ENCODE results near the gene CBX7.
A peak's percentile ranks its signal among the peaks of the same experiment; 100 is the strongest.

CBX7 gene

DNA sequence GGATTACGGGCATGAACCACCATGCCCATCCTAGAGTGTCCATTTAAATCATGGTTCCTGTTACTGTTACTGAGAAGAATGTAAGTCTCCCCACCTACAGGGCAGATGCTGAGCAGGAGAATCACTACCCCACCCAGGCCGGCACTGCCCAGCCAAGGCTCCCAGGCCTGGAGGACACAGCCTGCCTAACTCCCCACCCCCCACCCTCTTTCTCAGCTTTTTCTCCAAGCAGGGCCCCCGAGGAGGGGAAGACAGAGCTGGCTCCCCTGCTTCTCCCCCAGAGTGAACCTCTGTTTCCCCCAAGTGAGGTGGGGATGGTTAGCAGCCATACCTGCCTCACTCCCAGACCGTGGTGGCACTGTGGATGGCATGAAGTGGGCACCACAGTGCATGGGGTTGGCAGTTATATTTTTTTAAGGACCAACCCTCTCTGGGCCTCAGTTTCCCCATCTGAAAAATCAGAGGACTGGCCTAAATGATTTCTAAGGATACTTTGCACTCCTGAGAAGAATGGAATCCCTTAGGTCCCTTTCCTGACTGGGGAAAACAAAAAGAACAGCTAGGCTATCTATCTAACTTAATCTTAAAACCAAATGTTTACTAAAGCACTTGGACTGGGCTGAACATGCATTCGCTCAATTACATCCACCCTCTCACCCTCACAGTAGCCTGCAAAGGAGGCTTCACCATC, 5.0 kb downstream of the CBX7 start:
- DNase-seq (ENCODE audit: low read depth): no peak

DNA sequence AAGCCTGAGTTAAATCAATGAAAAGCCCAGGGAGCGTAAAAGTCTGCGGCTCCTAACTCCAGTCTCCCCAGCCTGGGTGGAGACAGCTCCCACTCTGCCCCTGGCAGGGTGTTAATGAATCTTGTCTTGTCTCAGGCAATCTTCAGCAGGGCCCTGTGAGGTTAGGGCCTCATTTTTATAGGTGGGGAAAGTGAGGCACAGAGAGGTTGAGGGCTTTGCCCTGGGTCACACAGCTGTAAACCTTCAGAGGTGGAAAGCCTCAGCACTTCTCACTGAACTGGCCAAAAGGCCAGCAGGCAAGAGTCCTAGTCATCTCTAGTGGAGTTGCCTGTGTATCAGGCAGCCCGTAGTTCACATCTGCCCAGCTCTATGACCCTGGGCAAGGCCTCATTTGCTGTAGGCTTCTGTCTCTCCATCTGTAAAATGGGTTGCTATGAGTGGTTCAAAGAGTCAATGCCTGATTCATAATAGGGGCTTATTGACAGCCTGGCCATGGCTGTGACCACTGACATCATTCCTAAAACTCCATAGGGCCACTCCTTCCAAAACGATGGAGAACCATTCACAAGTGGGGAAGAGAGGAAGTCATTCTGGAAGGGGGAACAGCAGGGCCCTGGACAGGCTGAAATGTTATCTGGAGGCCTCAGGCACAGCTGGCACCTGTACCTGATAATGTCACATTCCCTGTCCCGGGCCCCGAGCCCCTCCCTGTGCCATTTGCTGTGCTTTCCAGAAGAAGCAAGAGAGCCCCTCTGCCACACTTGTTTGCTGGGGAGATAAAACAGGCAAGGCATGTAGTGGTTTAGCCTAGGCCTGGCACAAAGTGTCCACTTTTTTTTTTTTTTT, 6.0 kb downstream of the CBX7 start:
- no peak for DNase-seq (ENCODE audit: low read depth)

DNA sequence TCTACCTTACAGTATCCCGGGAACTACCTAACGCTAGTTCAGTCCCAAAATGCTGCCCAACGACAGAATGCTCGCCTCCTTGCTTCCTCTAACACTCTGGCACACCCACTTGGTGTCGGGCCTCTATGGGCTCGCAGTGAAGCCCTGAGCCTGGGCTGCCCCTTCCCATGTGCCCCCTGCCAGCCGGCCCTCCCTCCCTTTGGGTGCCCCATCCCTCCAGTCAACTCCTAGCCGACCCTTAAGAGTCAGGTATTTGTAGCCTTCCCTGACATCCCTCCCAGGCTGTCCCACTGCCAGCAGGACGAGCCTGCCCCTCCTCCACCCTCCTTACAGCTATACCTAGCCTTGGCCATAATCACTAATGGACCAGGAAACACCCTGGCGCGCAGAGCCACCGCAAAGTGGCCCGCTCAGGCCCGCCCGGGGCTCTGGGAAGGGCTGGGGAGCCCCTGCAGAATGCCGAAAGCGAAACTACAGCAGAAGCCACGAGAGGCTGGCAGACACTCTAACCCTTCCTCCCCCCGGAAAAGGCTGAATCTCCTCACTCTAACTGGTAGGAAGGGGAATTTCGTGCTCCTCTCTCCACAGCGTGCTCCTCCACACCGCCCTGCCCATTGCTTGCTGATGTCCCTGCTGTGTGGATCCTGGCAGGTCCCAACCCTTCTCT, 8.2 kb downstream of the CBX7 start:
- peak; percentile 72 for DNase-seq (ENCODE audit: low read depth)

GRCh38 chr22:39142088-39142680, 10.3 kb downstream of the CBX7 start:
- DNase-seq (ENCODE audit: low read depth): no peak

- DNase-seq (ENCODE audit: low read depth): no peak
Measured at GRCh38 chr22:39139933-39140332, 12.5 kb downstream of the CBX7 start.

DNA sequence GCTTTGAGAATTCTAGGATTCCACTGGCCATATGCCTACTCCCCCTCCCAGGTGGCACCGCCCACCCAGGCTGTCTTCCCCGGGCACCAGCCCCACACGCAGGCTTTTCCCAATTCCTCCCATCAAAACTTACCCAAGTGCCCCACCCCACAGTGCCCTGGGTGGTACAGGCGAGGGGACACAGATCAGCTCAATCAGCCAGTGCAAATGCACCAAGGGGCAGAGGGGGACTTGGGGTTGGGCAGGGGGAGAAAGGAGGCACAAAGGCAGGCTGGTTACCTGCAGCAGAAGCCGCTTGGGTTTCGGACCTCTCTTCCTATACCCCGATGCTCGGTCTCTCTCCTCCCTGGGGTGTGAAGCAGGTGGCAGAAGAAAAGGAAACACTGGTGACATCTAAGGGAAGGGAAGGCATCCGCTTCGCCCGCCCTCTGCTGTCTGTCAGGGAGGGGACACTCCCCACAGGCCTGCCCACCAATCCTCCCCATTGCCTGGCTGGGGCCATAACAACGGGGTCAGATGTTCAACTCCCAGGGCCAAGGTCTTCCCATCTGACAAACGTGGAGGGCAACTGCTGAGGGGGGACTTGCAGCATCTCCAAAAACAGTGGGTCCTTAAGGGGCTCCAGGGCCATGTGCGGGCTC, 14.0 kb downstream of the CBX7 start:
- no peak for DNase-seq (ENCODE audit: low read depth)

DNA sequence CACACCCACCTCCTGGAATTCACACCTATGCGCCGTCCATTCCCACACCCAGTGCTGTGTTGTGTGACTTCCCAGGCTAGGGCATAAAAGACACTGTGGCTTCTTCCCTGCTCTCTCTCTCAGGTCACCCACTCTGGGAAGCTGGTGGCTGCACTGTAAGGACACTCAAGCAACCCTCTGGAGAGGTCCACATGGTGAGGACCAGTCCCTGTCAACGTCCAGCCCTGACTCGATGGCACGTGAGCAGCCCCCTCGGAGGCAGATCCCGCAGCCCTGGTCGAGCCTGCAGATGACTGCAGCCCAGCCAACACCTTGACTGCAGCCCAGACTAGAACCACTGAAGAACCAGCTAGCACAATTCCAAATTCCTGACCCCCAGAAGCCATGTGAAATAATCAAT, 16.2 kb downstream of the CBX7 start:
- DNase-seq (ENCODE audit: low read depth): no peak

- DNase-seq (ENCODE audit: low read depth): peak; percentile 50
Measured at GRCh38 chr22:39135092-39135896, 17.2 kb downstream of the CBX7 start.

- no peak for DNase-seq (ENCODE audit: low read depth)
Measured at GRCh38 chr22:39134366-39135091, 18.0 kb downstream of the CBX7 start.

- DNase-seq (ENCODE audit: low read depth): no peak
Measured at GRCh38 chr22:39133871-39134270, 18.6 kb downstream of the CBX7 start.

GRCh38 chr22:39132871-39133524, 19.5 kb downstream of the CBX7 start:
- no peak for DNase-seq (ENCODE audit: low read depth)

- DNase-seq (ENCODE audit: low read depth): no peak
Measured at GRCh38 chr22:39132281-39132680, 20.2 kb downstream of the CBX7 start.

DNA sequence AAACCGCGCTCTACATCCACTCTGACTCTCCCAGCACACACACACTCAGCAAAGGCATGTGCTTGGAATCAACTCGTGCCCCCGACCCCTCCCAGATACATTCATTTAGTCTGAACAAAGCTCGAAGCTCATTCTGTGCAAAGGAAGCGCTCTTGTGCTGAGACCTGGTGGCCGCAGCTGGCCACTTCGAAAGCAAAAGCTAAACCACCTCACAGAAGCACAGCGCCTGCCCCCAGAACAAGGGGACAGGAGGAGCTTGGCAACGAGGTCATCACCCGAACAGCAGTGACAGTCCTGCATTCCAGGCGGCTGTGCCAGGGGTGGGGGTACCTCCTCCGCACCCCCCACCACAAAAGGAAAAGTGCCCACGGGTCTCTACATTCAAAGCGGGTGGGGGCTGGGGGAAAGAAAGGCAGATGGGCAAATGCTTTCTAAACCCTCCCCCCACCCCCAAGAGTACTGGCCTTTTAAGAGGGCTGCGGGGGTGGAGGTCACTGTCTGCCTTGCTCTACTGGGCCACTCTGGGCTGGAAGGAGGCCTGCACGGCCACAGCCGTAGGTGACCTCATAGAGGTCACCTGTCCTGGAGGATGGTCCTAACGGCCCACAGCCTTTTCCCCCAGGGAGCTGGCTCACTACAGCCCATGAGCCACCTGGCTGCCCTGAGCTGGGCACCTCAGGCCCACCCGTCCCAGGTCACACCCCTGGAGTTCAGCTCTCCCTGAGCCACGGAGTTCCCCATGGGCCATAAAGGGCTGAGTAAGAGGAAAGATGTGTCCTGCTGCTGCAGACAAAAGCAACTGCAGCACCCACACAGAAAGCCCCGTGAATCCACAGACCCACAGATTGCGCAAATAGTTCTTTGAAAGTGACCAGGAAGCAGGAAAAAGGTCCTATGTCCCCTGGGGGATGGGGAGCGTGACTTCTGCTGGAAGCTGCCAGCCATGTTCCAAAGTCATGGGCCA, 21.3 kb downstream of the CBX7 start:
- DNase-seq (ENCODE audit: low read depth): no peak

DNA sequence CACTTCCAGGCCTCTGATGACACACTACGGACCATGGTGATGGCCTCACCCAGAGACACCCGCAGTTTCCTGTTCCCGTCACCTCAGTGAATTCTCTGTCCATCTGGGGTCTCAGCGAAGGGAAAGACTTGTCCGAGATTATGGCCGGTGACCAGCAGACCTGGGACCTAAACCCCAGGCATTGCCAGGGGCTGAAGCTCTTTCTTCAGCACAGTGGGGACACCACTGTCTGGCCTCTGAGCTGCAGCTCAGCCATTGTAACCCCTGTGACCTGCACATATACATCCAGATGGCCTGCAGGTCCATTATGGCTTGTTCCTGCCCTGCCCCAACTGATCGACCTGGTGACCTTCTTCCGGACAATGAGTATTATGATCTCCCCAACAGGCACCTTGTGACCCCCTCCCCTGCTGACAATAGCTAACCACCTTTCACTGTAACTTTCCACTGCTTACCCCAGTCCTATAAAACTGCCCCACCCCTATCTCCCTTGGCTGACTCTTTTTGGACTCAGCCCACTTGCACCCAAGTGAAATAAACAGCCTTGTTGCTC, 22.3 kb downstream of the CBX7 start:
- DNase-seq (ENCODE audit: low read depth): no peak

- DNase-seq (ENCODE audit: low read depth): no peak
Measured at GRCh38 chr22:39129746-39130145, 22.7 kb downstream of the CBX7 start.

DNA sequence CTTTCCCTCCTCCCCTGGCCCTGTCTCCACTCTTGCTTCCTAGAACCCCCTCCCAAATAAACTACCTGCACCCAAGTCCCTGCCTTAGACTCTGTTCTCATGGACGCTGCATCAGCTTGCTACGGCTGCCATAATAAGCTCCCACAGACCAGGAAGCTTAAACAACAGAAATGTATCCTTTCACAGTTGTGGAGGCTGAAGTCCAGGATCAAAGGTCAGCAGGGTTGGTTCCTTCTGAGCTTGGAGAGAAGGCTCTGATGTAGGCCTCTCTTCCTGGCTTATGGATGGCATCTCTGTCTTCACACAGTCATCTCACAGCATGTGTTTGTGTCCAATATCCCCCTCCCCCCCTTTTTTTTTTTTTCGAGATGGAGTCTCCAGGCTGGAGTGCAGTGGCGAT, 23.4 kb downstream of the CBX7 start:
- no peak for DNase-seq (ENCODE audit: low read depth)

DNA sequence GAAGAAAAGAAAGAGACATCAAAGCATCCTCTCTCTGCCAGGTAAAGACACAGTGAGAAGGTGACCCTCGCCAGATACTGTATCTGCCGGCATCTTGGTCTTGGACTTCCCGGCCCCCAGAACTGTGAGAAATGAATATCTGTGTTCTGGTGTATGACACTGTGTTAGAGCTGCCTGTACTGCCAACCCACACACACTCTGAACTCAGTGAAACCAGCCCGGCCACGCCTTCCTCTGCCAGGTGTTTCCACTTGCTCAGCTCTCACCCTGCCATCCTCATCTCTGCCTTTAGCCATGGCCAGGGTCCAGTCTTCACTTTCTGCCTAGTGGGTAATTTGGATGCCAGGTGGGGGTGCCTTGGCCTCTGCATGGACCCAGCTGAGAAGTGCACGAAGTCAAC, 24.0 kb downstream of the CBX7 start:
- no peak for DNase-seq (ENCODE audit: low read depth)

GRCh38 chr22:39125622-39126021, 26.9 kb downstream of the CBX7 start:
- DNase-seq (ENCODE audit: low read depth): no peak
